ENCODE results near the gene NANOS3. TPM values are rescaled to one million over a fixed set of nuclear protein-coding genes. Genes with fewer than 3 reads are reported as not detected.

Gene NANOS3
- total and polyA plus RNA-seq, 2 experiments from 2014 or later: 2.7 TPM; not detected in 1

DNA sequence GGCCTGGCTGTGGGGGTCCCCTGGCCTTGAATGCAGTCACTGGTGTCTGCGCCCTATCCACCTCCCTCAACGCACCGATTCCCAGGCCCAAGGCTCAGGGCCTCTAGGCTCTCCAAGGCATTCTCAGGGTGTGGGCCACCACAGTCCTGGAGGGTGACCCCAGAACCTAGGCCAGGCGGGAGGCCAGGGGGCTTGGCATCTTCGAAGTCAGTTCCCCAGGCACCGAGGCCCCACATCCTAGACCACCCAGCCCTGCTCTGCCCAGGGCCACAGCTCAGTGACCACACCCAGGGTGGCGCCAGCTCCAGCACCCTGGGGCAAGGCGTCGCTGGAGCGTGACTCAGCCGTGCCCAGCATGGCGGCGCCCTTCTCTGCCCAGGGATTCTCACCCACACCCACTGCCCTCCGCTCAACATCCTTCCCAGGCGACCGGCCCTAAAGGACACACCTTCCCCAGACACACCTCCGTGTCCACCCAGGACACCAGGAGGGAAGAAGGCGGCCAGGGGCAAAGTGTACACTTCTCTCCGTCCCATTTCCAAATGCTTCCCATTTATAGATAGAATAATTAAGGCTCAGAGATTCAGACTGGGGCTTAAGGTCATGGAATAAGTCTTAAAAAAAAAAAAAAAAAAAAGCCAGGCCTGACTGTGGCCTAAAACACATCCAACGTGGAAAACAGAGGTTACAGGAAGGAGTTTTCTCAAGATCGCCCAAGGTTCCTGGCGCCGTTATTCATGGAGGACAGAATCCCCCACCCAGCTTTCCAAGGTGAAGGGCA is 36.4 kb upstream of the NANOS3 start:
- Histone ChIP-seq H3K27ac (peak overlapping the region; percentile 100), H3K9me3 (ENCODE audit: low read depth) (no peaks in the 10 kb centered on the region), H3K9ac (peak overlapping the region; percentile 100), H3F3A (ENCODE audit: insufficient read depth) (peaks cover 57% of the 10 kb centered on the region), H3K27me3 (replicated peaks; ENCODE audit: insufficient read depth) (no peaks in the 10 kb centered on the region), H3K4me3 (peak overlapping the region; percentile 98), H3K4me2 (ENCODE audit: unreplicated experiment) (peak overlapping the region; percentile 91), H2AFZ (no peak overlapping the region), H4K20me1 (ENCODE audit: insufficient read depth) (no peaks in the 10 kb centered on the region), H3K79me2 (ENCODE audit: insufficient read depth) (peaks cover 76% of the 10 kb centered on the region), H3K4me1 (ENCODE audit: insufficient read depth) (peaks cover 35% of the 10 kb centered on the region), H3K36me3 (ENCODE audit: low read depth) (peaks cover 17% of the 10 kb centered on the region; the same call in 1 of the 2 replicates), H3K9me2 (ENCODE audit: insufficient read depth) (no peaks in the 10 kb centered on the region)
- TF ChIP-seq EZH2phosphoT487 (IDR thresholded peaks at IDR 0.05; ENCODE audit: insufficient read depth, low read depth) (0 out of 2 replicates have a peak, but pooled peaks have one; percentile 76), EZH2 (IDR thresholded peaks at IDR 0.05; ENCODE audit: insufficient read depth, poor library complexity, severe bottlenecking) (no peak)
- peak; percentile 94 for DNase-seq
- in situ Hi-C loops (cut with MboI): no loop called here
- WGBS, 2 experiments (ENCODE audit: low coverage in 1 of 2, low lambda C conversion rate in 2 of 2, missing lambda C conversion rate in 2 of 2): 0 to 1% methylated on average over 20 to 23 of the region's 23 CpGs

GRCh38 chr19:13841086-13841961 is 35.6 kb upstream of the NANOS3 start:
- no peaks in the 10 kb centered on the region for H3K9me3 ChIP-seq (ENCODE audit: low read depth)
- WGBS, 2 experiments (ENCODE audit: low coverage in 1 of 2, low lambda C conversion rate in 2 of 2, missing lambda C conversion rate in 2 of 2): 0 to 1% methylated on average over 23 to 26 of the region's 26 CpGs
- no peak overlapping the region for H2AFZ ChIP-seq
- H3K36me3 ChIP-seq (ENCODE audit: low read depth): peaks cover 9% of the 10 kb centered on the region; the same call in 1 of the 2 replicates
- H3K4me1 ChIP-seq (ENCODE audit: insufficient read depth): peaks cover 32% of the 10 kb centered on the region
- H3K27ac ChIP-seq: peak overlapping the region; percentile 100
- TF ChIP-seq EZH2phosphoT487 (IDR thresholded peaks at IDR 0.05; ENCODE audit: insufficient read depth, low read depth) (0 out of 2 replicates have a peak, but pooled peaks have one; percentile 75), EZH2 (IDR thresholded peaks at IDR 0.05; ENCODE audit: insufficient read depth, poor library complexity, severe bottlenecking) (no peak)
- peak; percentile 81 for DNase-seq
- peaks cover 68% of the 10 kb centered on the region for H3K79me2 ChIP-seq (ENCODE audit: insufficient read depth)
- H3K27me3 ChIP-seq (replicated peaks; ENCODE audit: insufficient read depth): no peaks in the 10 kb centered on the region
- H3K4me3 ChIP-seq: peak overlapping the region; percentile 98
- H3K9ac ChIP-seq: peak overlapping the region; percentile 100
- H3K4me2 ChIP-seq (ENCODE audit: unreplicated experiment): peak overlapping the region; percentile 91
- peaks cover 56% of the 10 kb centered on the region for H3F3A ChIP-seq (ENCODE audit: insufficient read depth)
- in situ Hi-C loops (cut with MboI): no loop called here
- no peaks in the 10 kb centered on the region for H4K20me1 ChIP-seq (ENCODE audit: insufficient read depth)
- no peaks in the 10 kb centered on the region for H3K9me2 ChIP-seq (ENCODE audit: insufficient read depth)

- in situ Hi-C loops (cut with MboI): no loop called here
- H3K4me1 ChIP-seq (ENCODE audit: insufficient read depth): peaks cover 33% of the 10 kb centered on the region
- 2 to 3% methylated on average over 9 to 11 of the region's 11 CpGs for WGBS, 2 experiments (ENCODE audit: low coverage in 1 of 2, low lambda C conversion rate in 2 of 2, missing lambda C conversion rate in 2 of 2)
- H3K9ac ChIP-seq: peak overlapping the region; percentile 100
- H3K27ac ChIP-seq: peak overlapping the region; percentile 100
- no peak overlapping the region for H2AFZ ChIP-seq
- DNase-seq: peak; percentile 66
- H3K4me3 ChIP-seq: peak overlapping the region; percentile 98
- H3K9me3 ChIP-seq (ENCODE audit: low read depth): no peaks in the 10 kb centered on the region
- peaks cover 52% of the 10 kb centered on the region for H3F3A ChIP-seq (ENCODE audit: insufficient read depth)
- no peaks in the 10 kb centered on the region for H3K9me2 ChIP-seq (ENCODE audit: insufficient read depth)
- H3K36me3 ChIP-seq (ENCODE audit: low read depth): peaks cover 5% of the 10 kb centered on the region; the same call in 1 of the 2 replicates
- H4K20me1 ChIP-seq (ENCODE audit: insufficient read depth): no peaks in the 10 kb centered on the region
- H3K79me2 ChIP-seq (ENCODE audit: insufficient read depth): peaks cover 62% of the 10 kb centered on the region
- H3K27me3 ChIP-seq (replicated peaks; ENCODE audit: insufficient read depth): no peaks in the 10 kb centered on the region
- TF ChIP-seq EZH2 (IDR thresholded peaks at IDR 0.05; ENCODE audit: insufficient read depth, poor library complexity, severe bottlenecking): no peak
- peak; percentile 20; the same call in 1 of the 2 replicates for TF ChIP-seq EZH2phosphoT487 (IDR thresholded peaks at IDR 0.05; ENCODE audit: insufficient read depth, low read depth)
- H3K4me2 ChIP-seq (ENCODE audit: unreplicated experiment): peak overlapping the region; percentile 91
Observed at GRCh38 chr19:13841962-13842290, 35.0 kb upstream of the NANOS3 start.
